ENCODE results near the gene KCNS3. TPM values are rescaled to one million over a fixed set of nuclear protein-coding genes. Genes with fewer than 3 reads are reported as not detected.

KCNS3 gene
- total RNA-seq, 1 donor from 2014 or later = 0.20 TPM

GRCh38 chr2:17877811-17878280 is 621 bp upstream of the KCNS3 start:
- DNase-seq (ENCODE audit: low read depth in 2 of 2) = no peak

- DNase-seq (ENCODE audit: low read depth in 2 of 2) = peak in 1 of 2 donors; percentile 19
Observed at GRCh38 chr2:17879137-17879912, 858 bp downstream of the KCNS3 start.

GRCh38 chr2:17879913-17880274 is 1.4 kb downstream of the KCNS3 start:
- DNase-seq (ENCODE audit: low read depth in 2 of 2) = no peak

GRCh38 chr2:17892770-17893534 is 14.5 kb downstream of the KCNS3 start:
- no peak for DNase-seq (ENCODE audit: low read depth in 2 of 2)

GRCh38 chr2:17894005-17894404 is 15.5 kb downstream of the KCNS3 start:
- DNase-seq (ENCODE audit: low read depth in 2 of 2) = no peak

GRCh38 chr2:17894556-17894955 is 16.1 kb downstream of the KCNS3 start:
- no peak for DNase-seq (ENCODE audit: low read depth in 2 of 2)

- no peak for DNase-seq (ENCODE audit: low read depth in 2 of 2)
Observed at GRCh38 chr2:17899871-17900270, 21.4 kb downstream of the KCNS3 start.

- DNase-seq (ENCODE audit: low read depth in 2 of 2) = no peak
Observed at GRCh38 chr2:17901246-17901645, 22.8 kb downstream of the KCNS3 start.

- no peak for DNase-seq (ENCODE audit: low read depth in 2 of 2)
Observed at GRCh38 chr2:17910980-17911379, 32.5 kb downstream of the KCNS3 start.

- no peak for DNase-seq (ENCODE audit: low read depth in 2 of 2)
Observed at GRCh38 chr2:17911491-17912260, 33.2 kb downstream of the KCNS3 start.

GRCh38 chr2:17912266-17912691 is 33.8 kb downstream of the KCNS3 start:
- DNase-seq (ENCODE audit: low read depth in 2 of 2) = no peak

GRCh38 chr2:17915099-17915498 is 36.6 kb downstream of the KCNS3 start:
- no peak for DNase-seq (ENCODE audit: low read depth in 2 of 2)

GRCh38 chr2:17915811-17916518 is 37.5 kb downstream of the KCNS3 start:
- no peak for DNase-seq (ENCODE audit: low read depth in 2 of 2)

- no peak for DNase-seq (ENCODE audit: low read depth in 2 of 2)
Observed at GRCh38 chr2:17916584-17916983, 38.1 kb downstream of the KCNS3 start.

GRCh38 chr2:17918789-17919188 is 40.3 kb downstream of the KCNS3 start:
- no peak for DNase-seq (ENCODE audit: low read depth in 2 of 2)

GRCh38 chr2:17930773-17931172 is 52.3 kb downstream of the KCNS3 start:
- no peak for DNase-seq (ENCODE audit: low read depth in 2 of 2)

GRCh38 chr2:17933256-17933655 is 54.8 kb downstream of the KCNS3 start:
- DNase-seq (ENCODE audit: low read depth in 2 of 2) = no peak

- DNase-seq (ENCODE audit: low read depth in 2 of 2) = no peak
Observed at GRCh38 chr2:17934721-17935120, 56.3 kb downstream of the KCNS3 start.

- DNase-seq (ENCODE audit: low read depth in 2 of 2) = no peak
Observed at GRCh38 chr2:17935242-17935885, 56.9 kb downstream of the KCNS3 start.

GRCh38 chr2:17936599-17936998 is 58.1 kb downstream of the KCNS3 start:
- DNase-seq (ENCODE audit: low read depth in 2 of 2) = no peak

GRCh38 chr2:17940091-17940630 is 61.7 kb downstream of the KCNS3 start:
- DNase-seq (ENCODE audit: low read depth in 2 of 2) = no peak
